Psoas muscle (tissue), 8 donors: Measurements from ENCODE around the gene PPP1R13L. TPM values are rescaled to one million over a fixed set of nuclear protein-coding genes. Genes with fewer than 3 reads are reported as not detected.
A peak's percentile ranks its signal among the peaks of the same experiment; 100 is the strongest.

Experiments used
- ATAC-seq, 4 donors: fragments of 200-7000 bp; cut with Tn5 transposase; one replicate each; pipeline ENCODE4 v1.9.1; 2020; ENCODE audit warnings: moderate library complexity in 3 of 4, mild to moderate bottlenecking in 2 of 4
- DNase-seq, 2 donors: peaks; one replicate each; pipeline ENCODE4 v3.0.0-alpha.2; 2020
- H3K27ac ChIP-seq: fragments of 200-600 bp; one replicate; pipeline ENCODE4 v1.8.0; 2022
- H3K27me3 ChIP-seq, 3 donors: fragments of 200-600 bp in 1 of 3; one replicate each; pipeline versions ENCODE4 v1.6.1 to v1.8.0; 2013 to 2022; ENCODE audit warnings: low read length in 2 of 3, mild to moderate bottlenecking in 2 of 3, moderate library complexity in 1 of 3; ENCODE audit not compliant: insufficient read depth in 3 of 3
- H3K36me3 ChIP-seq, 2 donors: fragments of 200-600 bp in 1 of 2; one replicate each; pipeline versions ENCODE4 v1.6.1 to v1.8.0; 2013 to 2022; ENCODE audit warnings: low read depth in 1 of 2, mild to moderate bottlenecking in 1 of 2, moderate library complexity in 1 of 2; ENCODE audit not compliant: insufficient read depth in 1 of 2
- H3K4me1 ChIP-seq: fragments of 200-600 bp; one replicate; pipeline ENCODE4 v1.8.0; 2022
- H3K4me3 ChIP-seq: fragments of 200-600 bp; one replicate; pipeline ENCODE4 v1.8.0; 2022; ENCODE audit warnings: mild to moderate bottlenecking
- H3K9me3 ChIP-seq: fragments of 200-600 bp; one replicate; pipeline ENCODE4 v1.8.0; 2022
- WGBS, 3 donors: extraction: QIAGEN DNeasy Blood & Tissue Kit; methylation state at CpG; one replicate each; pipeline versions ENCODE4 v1.1.6 to v1.1.7; 2013; 5-methylcytosine and 5-hydroxymethylcytosine counted together
- intact Hi-C, 2 donors: fragments of 100-400 bp; cut with DNase I; formaldehyde crosslinking; loops; one replicate each; pipeline versions ENCODE4 v1.11.0 to v1.14.2; 2022
- polyA plus RNA-seq, 3 donors: library from polyadenylated mRNA; stranded (reverse); fragments of 200-250 nt; gene quantifications; one replicate each; pipeline ENCODE4 v1.2.3, GENCODE V29; 2013
- total RNA-seq, 4 donors: library from RNA; stranded (reverse); fragmentation: NEBNext Ultra II Directional in 2 of 4; extraction: Animal tissue kit (Norgen Biotek cat#: 25700) in 2 of 4; gene quantifications; one replicate each; pipeline versions ENCODE4 v1.2.1 to v1.2.4, GENCODE V29; 2021 to 2023
- TF ChIP-seq, protein P1 (sequence below): fragments of 200-600 bp; IDR thresholded peaks from one replicate; pipeline ENCODE4 v1.8.0; 2022; ENCODE audit warnings: antibody characterized with exemption
- donor health status: healthy with polysubstance abuse.
- donor health status: DM: no; HTN: no; CAD: no; lungs with moderate emphysema.
- donor health status: Bipolar disorder and iron deficiency.
- donor health status: healthy.
- donor health status: DM: yes; HTN: yes; CAD: no.
- donor health status: DM: no; HTN: no; CAD: no.
- donor health status: DM: no; HTN: no; CAD: no.
- donor health status: DM: yes; HTN: yes; CAD: no.

Gene PPP1R13L
- total and polyA plus RNA-seq, 7 donors, result 1.8 to 21.4 (median 4.8) TPM

DNA sequence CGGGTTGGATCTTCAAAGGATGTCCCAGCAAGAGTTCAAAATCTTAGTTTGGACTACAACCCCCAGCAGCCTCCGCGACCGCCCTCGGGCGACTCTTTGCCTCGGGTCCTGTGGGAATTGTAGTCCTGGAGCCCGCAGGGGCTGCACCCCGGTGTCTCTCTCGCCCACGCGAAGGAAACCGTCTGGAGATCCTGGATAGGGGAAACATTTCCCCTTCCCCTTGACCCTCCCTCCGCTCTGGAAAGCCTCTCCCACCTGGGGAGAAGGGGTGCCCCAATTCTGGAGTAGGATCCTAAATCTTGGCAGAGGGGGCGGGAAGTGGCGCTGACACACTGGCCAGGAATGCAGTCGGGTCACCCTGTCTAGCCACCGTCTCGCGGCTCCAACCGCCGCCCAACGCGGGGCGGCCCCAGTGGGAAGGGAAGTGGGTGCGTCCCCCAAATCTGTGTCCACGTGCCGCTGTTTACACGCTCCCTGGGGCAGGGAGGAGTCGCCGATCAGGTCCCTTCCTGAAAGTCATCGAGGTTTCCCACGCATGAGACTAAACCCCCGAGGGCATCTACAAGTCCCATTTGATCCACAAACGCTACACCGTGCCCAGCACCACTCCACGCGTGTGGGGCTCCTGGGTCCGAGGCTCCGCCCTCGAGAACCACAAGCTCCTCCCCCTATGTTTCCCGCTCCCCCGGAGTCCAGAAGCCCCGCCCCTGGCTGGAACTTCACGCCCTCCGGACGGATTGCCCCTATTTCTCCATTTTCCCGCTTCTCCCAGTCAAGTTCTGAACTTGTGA is 761 bp upstream of the PPP1R13L start:
- WGBS, 3 donors, result 0 to 1% (median 0%) methylated on average over 47 to 48 of the region's 48 CpGs
- Histone ChIP-seq H3K36me3 (peaks cover 0 to 5% of the 10 kb centered on the region in 2 donors), H3K27me3 (peaks cover 0 to 3% (median 2%) of the 10 kb centered on the region in 3 donors), H3K27ac (peak overlapping the region; percentile 94), H3K9me3 (no peaks in the 10 kb centered on the region), H3K4me3 (peak overlapping the region; percentile 80), H3K4me1 (peaks cover 17% of the 10 kb centered on the region)
- intact Hi-C loops, result no loop called here
- TF ChIP-seq, protein P1, sequence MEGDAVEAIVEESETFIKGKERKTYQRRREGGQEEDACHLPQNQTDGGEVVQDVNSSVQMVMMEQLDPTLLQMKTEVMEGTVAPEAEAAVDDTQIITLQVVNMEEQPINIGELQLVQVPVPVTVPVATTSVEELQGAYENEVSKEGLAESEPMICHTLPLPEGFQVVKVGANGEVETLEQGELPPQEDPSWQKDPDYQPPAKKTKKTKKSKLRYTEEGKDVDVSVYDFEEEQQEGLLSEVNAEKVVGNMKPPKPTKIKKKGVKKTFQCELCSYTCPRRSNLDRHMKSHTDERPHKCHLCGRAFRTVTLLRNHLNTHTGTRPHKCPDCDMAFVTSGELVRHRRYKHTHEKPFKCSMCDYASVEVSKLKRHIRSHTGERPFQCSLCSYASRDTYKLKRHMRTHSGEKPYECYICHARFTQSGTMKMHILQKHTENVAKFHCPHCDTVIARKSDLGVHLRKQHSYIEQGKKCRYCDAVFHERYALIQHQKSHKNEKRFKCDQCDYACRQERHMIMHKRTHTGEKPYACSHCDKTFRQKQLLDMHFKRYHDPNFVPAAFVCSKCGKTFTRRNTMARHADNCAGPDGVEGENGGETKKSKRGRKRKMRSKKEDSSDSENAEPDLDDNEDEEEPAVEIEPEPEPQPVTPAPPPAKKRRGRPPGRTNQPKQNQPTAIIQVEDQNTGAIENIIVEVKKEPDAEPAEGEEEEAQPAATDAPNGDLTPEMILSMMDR, result no peak
- peak; percentile 74 to 85 (median 78) for ATAC-seq
- DNase-seq, result peak; percentile 89 to 94

DNA sequence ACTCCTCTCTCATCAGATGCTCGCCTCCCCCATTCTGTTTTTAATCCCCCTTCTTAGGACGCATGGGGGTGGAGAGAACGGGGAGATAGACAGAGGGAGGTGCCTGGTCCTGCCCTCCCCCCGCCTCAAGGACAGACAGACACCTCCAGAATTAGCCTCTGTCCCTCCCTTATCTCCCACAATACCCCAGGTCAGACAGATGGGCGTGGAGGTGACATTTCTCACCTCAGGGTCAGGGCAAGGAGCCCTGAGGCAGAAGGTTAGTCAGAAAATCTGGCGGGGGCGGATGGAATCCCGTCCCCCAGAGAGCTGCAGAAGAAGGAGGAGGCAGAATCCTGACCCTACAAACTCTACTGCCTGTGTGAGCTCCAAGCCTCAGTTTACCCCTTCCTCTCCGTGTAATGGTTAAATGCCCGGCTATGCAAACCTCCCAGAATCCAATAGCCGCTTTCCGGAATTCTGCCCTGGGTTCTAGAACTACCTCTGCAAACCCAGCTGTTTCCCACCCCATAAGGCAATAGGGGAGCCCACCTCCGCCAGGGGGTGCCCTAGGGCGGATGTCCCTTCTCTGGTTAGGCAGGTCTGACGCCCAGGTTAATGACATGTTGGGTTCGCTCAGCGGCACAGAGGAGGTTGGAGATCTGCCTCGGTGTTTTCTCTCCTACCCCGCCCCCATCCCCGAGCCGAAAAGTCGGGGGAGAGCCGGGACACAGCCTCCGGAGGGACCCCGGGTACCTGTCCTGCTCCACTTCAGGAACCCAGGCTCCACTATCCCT is 900 bp downstream of the PPP1R13L start:
- DNase-seq (peak in 1 of 2 donors; percentile 47), ATAC-seq (no peak)
- WGBS, 3 donors, result 33 to 38% (median 33%) methylated on average over 25 of the region's 25 CpGs
- Histone ChIP-seq H3K27me3 (peaks cover 0 to 3% (median 2%) of the 10 kb centered on the region in 3 donors), H3K9me3 (no peaks in the 10 kb centered on the region), H3K27ac (no peak overlapping the region), H3K4me3 (peak overlapping the region; percentile 80), H3K36me3 (no peaks in the 10 kb centered on the region), H3K4me1 (peaks cover 17% of the 10 kb centered on the region)
- TF ChIP-seq, protein P1, result no peak
- intact Hi-C loops, result no loop called here

DNA sequence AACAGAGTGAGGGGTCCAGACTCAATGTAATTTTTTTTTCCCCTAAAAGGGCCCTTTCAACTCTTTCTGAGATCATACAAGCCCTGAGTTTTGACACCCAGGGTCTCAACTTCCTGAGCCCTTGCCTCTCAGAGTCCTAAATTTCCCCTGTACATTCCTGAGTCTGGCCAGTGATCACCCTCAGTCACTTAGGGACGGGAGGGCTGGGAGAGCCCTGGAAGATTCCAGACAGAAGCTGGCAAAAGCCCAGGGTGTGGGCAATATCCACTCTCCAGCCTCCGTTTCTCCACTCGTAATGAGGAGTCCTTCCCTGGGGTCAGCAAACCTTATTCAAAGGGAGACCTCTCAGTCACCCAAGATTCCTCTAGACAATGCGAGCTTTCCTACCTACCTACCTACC is 1.6 kb downstream of the PPP1R13L start:
- no peaks in the 10 kb centered on the region for H3K36me3 ChIP-seq
- no peak overlapping the region for H3K4me3 ChIP-seq
- intact Hi-C loops, result no loop called here
- H3K27ac ChIP-seq, result no peak overlapping the region
- TF ChIP-seq, protein P1, result no peak
- H3K27me3 ChIP-seq, result peaks cover 0 to 3% (median 2%) of the 10 kb centered on the region in 3 donors
- 77 to 84% (median 81%) methylated on average over 4 of the region's 4 CpGs for WGBS, 3 donors
- peaks cover 23% of the 10 kb centered on the region for H3K4me1 ChIP-seq
- ATAC-seq, result no peak
- no peak for DNase-seq
- no peaks in the 10 kb centered on the region for H3K9me3 ChIP-seq

DNA sequence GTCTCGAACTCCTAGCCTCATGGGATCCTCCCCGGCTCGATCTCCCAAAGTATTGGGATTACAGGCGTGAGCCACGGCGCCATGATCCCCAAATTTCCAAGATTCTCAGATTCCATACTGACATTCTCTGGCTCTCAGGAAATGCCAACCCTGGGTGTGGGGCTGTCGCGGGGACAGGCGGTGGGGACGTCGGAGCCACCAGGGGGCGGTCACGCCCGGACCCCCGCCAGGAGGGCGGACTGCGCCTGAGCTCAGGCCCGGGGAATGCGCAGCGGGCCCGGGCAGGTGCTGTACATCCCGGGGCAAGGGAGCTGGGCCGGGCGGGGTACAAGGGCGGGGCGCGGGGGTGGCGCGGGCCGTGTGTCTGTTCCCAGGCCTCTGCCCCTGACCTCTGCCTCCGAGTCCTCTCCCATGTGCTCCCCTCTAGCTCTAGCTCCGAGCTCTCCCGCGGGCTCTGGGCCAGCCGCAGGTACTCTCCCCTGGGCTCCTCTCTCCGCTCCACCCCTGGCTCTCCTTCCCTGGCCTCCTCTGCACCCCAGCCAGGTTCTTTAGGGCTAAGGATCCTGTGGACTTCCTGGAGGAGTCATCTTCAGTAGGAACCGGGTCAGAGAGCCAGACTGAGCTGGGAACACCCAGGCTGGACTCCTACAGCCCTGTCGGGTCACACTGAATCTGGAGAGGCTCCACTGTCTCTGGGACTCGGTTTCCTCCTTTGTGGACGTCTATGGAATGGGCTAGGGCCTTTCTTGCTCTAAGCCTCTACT is 2.4 kb downstream of the PPP1R13L start:
- TF ChIP-seq, protein P1, result peak; percentile 34
- peaks cover 0 to 3% (median 2%) of the 10 kb centered on the region in 3 donors for H3K27me3 ChIP-seq
- 18 to 26% (median 26%) methylated on average over 30 to 40 of the region's 40 CpGs for WGBS, 3 donors
- ATAC-seq (no peak), DNase-seq (peak in 1 of 2 donors; percentile 60)
- peak overlapping the region; percentile 18 for H3K4me3 ChIP-seq
- intact Hi-C loops, result no loop called here
- no peak overlapping the region for H3K27ac ChIP-seq
- peaks cover 22% of the 10 kb centered on the region for H3K4me1 ChIP-seq
- no peaks in the 10 kb centered on the region for H3K36me3 ChIP-seq
- no peaks in the 10 kb centered on the region for H3K9me3 ChIP-seq
